GM23248 (cell line): Measurements from ENCODE around the gene CD5L. TPM values are rescaled to one million over a fixed set of nuclear protein-coding genes. Genes with fewer than 3 reads are reported as not detected.

Experiments
- DNase-seq: peaks from one replicate; pipeline ENCODE4 v3.0.0-alpha.2; 2015
- H2AFZ ChIP-seq: fragments of 200-600 bp; sonication (generic); 2 replicates; pipeline ENCODE4 v1.6.1; 2016; ENCODE audit warnings: antibody characterized with exemption
- H3F3A ChIP-seq: fragments of 200-600 bp; sonication (generic); 2 replicates; pipeline ENCODE4 v1.6.1; 2016; ENCODE audit warnings: mild to moderate bottlenecking, antibody characterized with exemption, mixed run types; ENCODE audit not compliant: insufficient read depth
- H3K27ac ChIP-seq: fragments of 200-600 bp; sonication (generic); 2 replicates; pipeline ENCODE4 v1.5.1; 2016; ENCODE audit warnings: mild to moderate bottlenecking
- H3K27me3 ChIP-seq: fragments of 200-600 bp; sonication (generic); replicated peaks from 2 replicates; pipeline ENCODE4 v1.6.1; 2016; ENCODE audit warnings: mild to moderate bottlenecking; ENCODE audit not compliant: insufficient read depth
- H3K36me3 ChIP-seq: fragments of 200-600 bp; sonication (generic); 2 replicates; pipeline ENCODE4 v1.6.1; 2016; ENCODE audit warnings: low read depth, mild to moderate bottlenecking
- H3K4me1 ChIP-seq: fragments of 200-600 bp; sonication (generic); 2 replicates; pipeline ENCODE4 v1.6.1; 2016; ENCODE audit warnings: mild to moderate bottlenecking; ENCODE audit not compliant: insufficient read depth
- H3K4me2 ChIP-seq: fragments of 200-600 bp; sonication (generic); one replicate; pipeline ENCODE4 v1.6.1; 2016; ENCODE audit warnings: mild to moderate bottlenecking; ENCODE audit not compliant: unreplicated experiment
- H3K4me3 ChIP-seq: fragments of 200-600 bp; sonication (generic); 2 replicates; pipeline ENCODE4 v1.5.1; 2016; ENCODE audit warnings: mild to moderate bottlenecking
- H3K79me2 ChIP-seq: fragments of 200-600 bp; sonication (generic); 2 replicates; pipeline ENCODE4 v1.6.1; 2016; ENCODE audit warnings: mild to moderate bottlenecking; ENCODE audit not compliant: insufficient read depth
- H3K9ac ChIP-seq: fragments of 200-600 bp; sonication (generic); 2 replicates; pipeline ENCODE4 v1.6.1; 2016; ENCODE audit warnings: mild to moderate bottlenecking
- H3K9me2 ChIP-seq: fragments of 200-600 bp; sonication (generic); 2 replicates; pipeline ENCODE4 v1.6.1; 2016; ENCODE audit warnings: mixed run types, mild to moderate bottlenecking, moderate library complexity; ENCODE audit not compliant: insufficient read depth
- H3K9me3 ChIP-seq: fragments of 200-600 bp; sonication (generic); one replicate; pipeline ENCODE4 v1.6.1; 2017; ENCODE audit warnings: low read depth
- H4K20me1 ChIP-seq: fragments of 200-600 bp; sonication (generic); 2 replicates; pipeline ENCODE4 v1.6.0; 2016; ENCODE audit not compliant: insufficient read depth
- EZH2 ChIP-seq: fragments of 200-600 bp; sonication (generic); IDR thresholded peaks from 2 replicates; pipeline ENCODE4 v1.6.1; 2018; ENCODE audit warnings: antibody characterized with exemption, mild to moderate bottlenecking; ENCODE audit not compliant: insufficient read depth, poor library complexity, severe bottlenecking
- EZH2phosphoT487 ChIP-seq: fragments of 200-600 bp; sonication (generic); IDR thresholded peaks from 2 replicates; pipeline ENCODE4 v1.6.1; 2018; ENCODE audit warnings: antibody characterized with exemption, moderate library complexity, mild to moderate bottlenecking, low read depth; ENCODE audit not compliant: insufficient read depth
- WGBS, 2 experiments: methylation state at CpG; one replicate each; pipeline ENCODE4 v1.1.6; 2015 to 2017; ENCODE audit warnings: low lambda C conversion rate in 2 of 2, low coverage in 1 of 2; ENCODE audit errors: missing lambda C conversion rate in 2 of 2; 5-methylcytosine and 5-hydroxymethylcytosine counted together
- in situ Hi-C: fragments of 300-500 bp; cut with MboI; formaldehyde crosslinking; loops from 2 replicates; pipeline ENCODE4 v1.15.0; 2020
- polyA plus RNA-seq: library from polyadenylated mRNA; unstranded; fragments of >200 nt; fragmentation: Nextera tagmentation; extraction: Ambion mirVana; gene quantifications from 2 replicates; pipeline ENCODE4 v1.2.1, GENCODE V29; 2016
- total RNA-seq: library from RNA; depleted of rRNA; stranded (reverse); fragments of >200 nt; shearing (Covaris generic); gene quantifications from 2 replicates; pipeline ENCODE4 v1.2.3, GENCODE V29; 2014

The CD5L gene
- total and polyA plus RNA-seq, 2 experiments from 2014 or later, result not detected

DNA sequence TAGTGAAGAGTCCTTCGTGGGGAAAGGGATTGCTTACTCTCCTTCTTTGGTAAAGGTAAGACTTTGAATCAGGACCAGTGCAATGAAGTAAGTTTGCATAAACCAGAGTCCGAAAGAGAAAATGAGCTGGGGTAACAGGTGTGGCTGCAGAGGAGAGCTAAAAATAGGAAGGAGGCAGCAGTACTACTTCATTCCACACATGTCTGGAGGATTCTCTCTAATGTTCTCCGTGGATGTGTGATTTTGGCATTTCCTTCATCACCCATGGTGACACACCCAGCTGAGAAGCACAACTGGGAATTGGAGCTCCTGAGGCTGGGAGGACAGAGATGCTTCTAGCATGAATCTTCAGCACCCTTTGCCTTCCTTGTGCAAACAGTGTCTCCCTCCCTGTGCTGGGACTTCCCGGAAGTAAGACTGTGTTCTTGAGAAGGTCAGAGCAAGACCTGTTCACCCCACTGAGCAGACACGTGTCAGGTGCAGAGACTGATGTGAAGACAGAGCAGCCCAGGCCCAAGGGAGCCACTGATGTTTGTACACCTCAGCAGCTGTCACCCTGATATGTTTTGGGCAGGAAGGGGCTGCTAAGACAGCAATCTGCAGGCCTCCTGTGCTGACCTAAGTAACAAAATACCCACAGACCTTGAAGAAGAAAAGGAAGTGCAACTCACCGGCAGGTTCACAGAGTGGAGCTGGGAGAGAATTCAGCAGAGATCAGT, 35.0 kb downstream of the CD5L start:
- WGBS, 2 experiments, result 15 to 22% methylated on average over 6 of the region's 6 CpGs
- no peaks in the 10 kb centered on the region for H3K27me3 ChIP-seq
- H3K4me1 ChIP-seq, result no peaks in the 10 kb centered on the region
- TF ChIP-seq EZH2phosphoT487, result no peak
- TF ChIP-seq EZH2, result no peak
- H3K9ac ChIP-seq, result no peak overlapping the region
- H3K27ac ChIP-seq, result no peak overlapping the region
- no peaks in the 10 kb centered on the region for H3K9me3 ChIP-seq
- no peak overlapping the region for H3K4me3 ChIP-seq
- DNase-seq, result no peak
- H3F3A ChIP-seq, result no peaks in the 10 kb centered on the region
- no peaks in the 10 kb centered on the region for H3K79me2 ChIP-seq
- no peaks in the 10 kb centered on the region for H3K36me3 ChIP-seq
- H3K4me2 ChIP-seq, result no peak overlapping the region
- no peak overlapping the region for H2AFZ ChIP-seq
- no peaks in the 10 kb centered on the region for H4K20me1 ChIP-seq
- H3K9me2 ChIP-seq, result no peaks in the 10 kb centered on the region
- in situ Hi-C loops, result no loop called here

- no peaks in the 10 kb centered on the region for H3F3A ChIP-seq
These were observed 37.8 kb downstream of the CD5L start for GRCh38 chr1:157803851-157804250.

DNA sequence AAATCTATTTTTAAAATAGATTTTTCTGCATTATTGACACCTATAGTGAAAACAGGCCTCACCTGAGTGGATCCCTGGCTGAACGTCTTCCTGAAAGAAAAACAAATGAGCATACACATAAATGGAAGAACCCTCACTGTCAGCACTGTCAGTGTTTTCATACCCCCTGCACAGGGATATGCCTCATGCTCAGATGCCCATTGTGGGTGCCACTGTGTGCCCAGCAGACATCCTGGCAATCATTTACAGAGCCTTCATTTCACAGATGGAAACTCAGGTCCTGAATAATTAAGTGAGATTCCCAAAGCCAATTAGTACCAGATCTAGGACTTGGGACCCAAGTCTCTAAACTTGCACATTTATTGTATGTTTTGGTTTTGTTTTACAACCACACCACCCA, 41.6 kb downstream of the CD5L start:
- Histone ChIP-seq H4K20me1 (no peaks in the 10 kb centered on the region), H3K4me2 (no peak overlapping the region), H3K4me1 (no peaks in the 10 kb centered on the region), H2AFZ (no peak overlapping the region), H3K9me3 (no peaks in the 10 kb centered on the region), H3K79me2 (no peaks in the 10 kb centered on the region), H3K4me3 (no peak overlapping the region), H3K9me2 (no peaks in the 10 kb centered on the region), H3F3A (no peaks in the 10 kb centered on the region), H3K36me3 (no peaks in the 10 kb centered on the region), H3K27ac (no peak overlapping the region), H3K9ac (no peak overlapping the region), H3K27me3 (no peaks in the 10 kb centered on the region)
- TF ChIP-seq EZH2phosphoT487, result no peak
- no peak for TF ChIP-seq EZH2
- WGBS, 2 experiments, result 12 to 16% methylated on average over 1 of the region's 1 CpG
- in situ Hi-C loops, result no loop called here
- DNase-seq, result no peak

More at GRCh38 chr1:157803851-157804250, 37.8 kb downstream of the CD5L start:
- no peaks in the 10 kb centered on the region for H3K27me3 ChIP-seq
- H4K20me1 ChIP-seq, result no peaks in the 10 kb centered on the region
- in situ Hi-C loops, result no loop called here
- H3K9me2 ChIP-seq, result no peaks in the 10 kb centered on the region
- H3K9ac ChIP-seq, result no peak overlapping the region
- no peak overlapping the region for H3K27ac ChIP-seq
- no peak overlapping the region for H3K4me2 ChIP-seq
- no peak overlapping the region for H3K4me3 ChIP-seq
- WGBS, 2 experiments, result 15 to 17% methylated on average over 7 of the region's 7 CpGs
- H3K4me1 ChIP-seq, result no peaks in the 10 kb centered on the region
- TF ChIP-seq EZH2phosphoT487, result no peak
- no peak for TF ChIP-seq EZH2
- H3K9me3 ChIP-seq, result no peaks in the 10 kb centered on the region
- DNase-seq, result no peak
- no peaks in the 10 kb centered on the region for H3K79me2 ChIP-seq
- H2AFZ ChIP-seq, result no peak overlapping the region
- H3K36me3 ChIP-seq, result no peaks in the 10 kb centered on the region

- WGBS, 2 experiments, result 26 to 29% methylated on average over 5 of the region's 5 CpGs
- in situ Hi-C loops, result no loop called here
- DNase-seq, result no peak
These were observed 43.4 kb downstream of the CD5L start for GRCh38 chr1:157798211-157798610.

More at GRCh38 chr1:157798211-157798610, 43.4 kb downstream of the CD5L start:
- H3K9me3 ChIP-seq, result no peaks in the 10 kb centered on the region
- no peak for TF ChIP-seq EZH2phosphoT487
- H3F3A ChIP-seq, result no peaks in the 10 kb centered on the region
- no peak overlapping the region for H2AFZ ChIP-seq
- no peaks in the 10 kb centered on the region for H3K36me3 ChIP-seq
- H3K9me2 ChIP-seq, result no peaks in the 10 kb centered on the region
- no peak overlapping the region for H3K27ac ChIP-seq
- H3K4me3 ChIP-seq, result no peak overlapping the region
- H3K4me1 ChIP-seq, result no peaks in the 10 kb centered on the region
- H3K4me2 ChIP-seq, result no peak overlapping the region
- H3K27me3 ChIP-seq, result no peaks in the 10 kb centered on the region
- H3K79me2 ChIP-seq, result no peaks in the 10 kb centered on the region
- H3K9ac ChIP-seq, result no peak overlapping the region
- no peaks in the 10 kb centered on the region for H4K20me1 ChIP-seq
